GM03348 (cell line): ENCODE measurements around the gene MRPL19.

Source experiments
- DNase-seq: peaks from one replicate; pipeline ENCODE4 v3.0.0; 2012; ENCODE audit warnings: low spot score

MRPL19 gene

GRCh38 chr2:75736276-75736675 is 89.7 kb downstream of the MRPL19 start:
- no peak for DNase-seq

GRCh38 chr2:75737961-75738360 is 91.4 kb downstream of the MRPL19 start:
- DNase-seq: no peak
